Gastroesophageal sphincter (tissue), 2 donors: ENCODE data around the gene NBL1.

Experiments
- POLR2A ChIP-seq, 2 donors: fragments of 450-650 bp; IDR thresholded peaks; one replicate each; pipeline ENCODE4 v1.6.1; 2017; ENCODE audit warnings: antibody characterized with exemption in 2 of 2, mild to moderate bottlenecking in 2 of 2, moderate library complexity in 1 of 2
- POLR2AphosphoS5 ChIP-seq: sonication (generic); formaldehyde crosslinking; IDR thresholded peaks from one replicate; pipeline ENCODE4 v1.6.1; 2017; ENCODE audit warnings: antibody characterized with exemption

DNA sequence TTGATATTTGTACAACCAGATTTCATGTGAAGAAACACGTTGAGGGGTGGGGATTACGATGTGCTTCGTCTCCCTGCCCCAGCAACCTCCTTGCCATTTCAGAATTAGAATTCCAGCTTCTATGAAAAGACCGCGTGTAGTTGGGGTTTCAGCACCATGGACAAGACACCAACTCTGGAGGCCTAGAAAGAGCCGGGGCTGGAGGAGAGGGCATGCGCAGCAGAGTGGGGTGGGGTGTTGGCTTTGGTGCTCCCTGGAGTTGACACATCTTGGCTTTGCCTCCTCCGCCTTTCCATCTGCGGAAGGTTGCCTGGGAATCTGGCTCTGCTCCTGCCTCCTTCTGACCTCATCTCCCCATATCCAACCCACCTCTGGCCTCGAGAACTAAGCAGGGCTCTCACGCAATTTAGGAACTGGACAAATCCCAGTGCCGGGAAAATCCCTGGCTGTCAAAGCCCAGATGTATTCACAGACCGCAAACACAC is 32.4 kb downstream of the NBL1 start:
- TF ChIP-seq POLR2A (IDR thresholded peaks at IDR 0.05) (no peak), POLR2AphosphoS5 (no peak)
